SU-DHL-6 (cell line): ENCODE measurements around the gene TDG.

Experiments used
- H2AFZ ChIP-seq: fragments of 200-600 bp; sonication (generic); 2 replicates; pipeline ENCODE4 v1.6.1; 2014; ENCODE audit warnings: low read depth, mild to moderate bottlenecking, moderate library complexity, mixed read lengths, antibody characterized with exemption, low read length; ENCODE audit not compliant: severe bottlenecking
- H3F3A ChIP-seq: fragments of 200-600 bp; shearing (Covaris generic); 2 replicates; pipeline ENCODE4 v1.6.0; 2016; ENCODE audit warnings: antibody characterized with exemption, mild to moderate bottlenecking; ENCODE audit not compliant: insufficient read depth
- H3K27ac ChIP-seq: fragments of 200-600 bp; sonication (generic); 2 replicates; pipeline ENCODE4 v1.5.1; 2016; ENCODE audit warnings: low read depth, mild to moderate bottlenecking, low read length, moderate library complexity, mixed read lengths
- H3K27me3 ChIP-seq: fragments of 200-600 bp; sonication (generic), shearing (Covaris generic); 2 replicates; pipeline ENCODE4 v1.6.0; 2014; ENCODE audit warnings: mild to moderate bottlenecking, low read length
- H3K36me3 ChIP-seq: fragments of 200-600 bp; sonication (generic); 2 replicates; pipeline ENCODE4 v1.6.1; 2014; ENCODE audit warnings: mild to moderate bottlenecking, low read length, mixed read lengths
- H3K4me2 ChIP-seq: fragments of 300-600, 200-600 bp; shearing (Covaris generic), sonication (generic); 2 replicates; pipeline ENCODE4 v1.6.0; 2014; ENCODE audit warnings: low read length, low read depth, mild to moderate bottlenecking; ENCODE audit not compliant: poor library complexity, severe bottlenecking
- H3K4me3 ChIP-seq: fragments of 200-600 bp; sonication (generic); 2 replicates; pipeline ENCODE4 v1.5.1; 2014; ENCODE audit warnings: antibody characterized with exemption, low read length, mild to moderate bottlenecking, mixed read lengths; ENCODE audit not compliant: insufficient read depth, poor library complexity, severe bottlenecking
- H3K79me2 ChIP-seq: fragments of 200-600 bp; sonication (generic); 2 replicates; pipeline ENCODE4 v1.6.1; 2014; ENCODE audit warnings: mild to moderate bottlenecking, low read length, moderate library complexity; ENCODE audit not compliant: insufficient read depth
- H3K9ac ChIP-seq: fragments of 200-600 bp; sonication (generic); 2 replicates; pipeline ENCODE4 v1.7.0; 2014; ENCODE audit warnings: mild to moderate bottlenecking, low read length
- H3K9me2 ChIP-seq: fragments of 200-600 bp; sonication (generic); replicated peaks from 2 replicates; pipeline ENCODE4 v1.6.1; 2014; ENCODE audit warnings: low read length; ENCODE audit not compliant: insufficient read depth
- H3K9me3 ChIP-seq: fragments of 200-600 bp; sonication (generic); 2 replicates; pipeline ENCODE4 v1.6.1; 2014; ENCODE audit warnings: low read length, mixed read lengths; ENCODE audit not compliant: insufficient read depth
- H4K20me1 ChIP-seq: fragments of 200-600 bp; sonication (generic); 2 replicates; pipeline ENCODE4 v1.6.1; 2014; ENCODE audit warnings: low read depth, mild to moderate bottlenecking, antibody characterized with exemption, low read length, moderate library complexity, mixed read lengths
- CTCF ChIP-seq: fragments of 200-600 bp; sonication (generic); IDR thresholded peaks from one replicate; pipeline ENCODE4 v1.5.1; 2017; ENCODE audit warnings: antibody characterized with exemption, mild to moderate bottlenecking, low read length, moderate library complexity; ENCODE audit not compliant: insufficient read depth, poor library complexity, severe bottlenecking
- EZH2phosphoT487 ChIP-seq: fragments of 200-600 bp; sonication (generic), shearing (Covaris generic); conservative IDR thresholded peaks from 2 replicates; pipeline ENCODE4 v1.6.1; 2018; ENCODE audit warnings: mild to moderate bottlenecking, antibody characterized with exemption, low read length, moderate library complexity, mixed read lengths

TDG gene

DNA sequence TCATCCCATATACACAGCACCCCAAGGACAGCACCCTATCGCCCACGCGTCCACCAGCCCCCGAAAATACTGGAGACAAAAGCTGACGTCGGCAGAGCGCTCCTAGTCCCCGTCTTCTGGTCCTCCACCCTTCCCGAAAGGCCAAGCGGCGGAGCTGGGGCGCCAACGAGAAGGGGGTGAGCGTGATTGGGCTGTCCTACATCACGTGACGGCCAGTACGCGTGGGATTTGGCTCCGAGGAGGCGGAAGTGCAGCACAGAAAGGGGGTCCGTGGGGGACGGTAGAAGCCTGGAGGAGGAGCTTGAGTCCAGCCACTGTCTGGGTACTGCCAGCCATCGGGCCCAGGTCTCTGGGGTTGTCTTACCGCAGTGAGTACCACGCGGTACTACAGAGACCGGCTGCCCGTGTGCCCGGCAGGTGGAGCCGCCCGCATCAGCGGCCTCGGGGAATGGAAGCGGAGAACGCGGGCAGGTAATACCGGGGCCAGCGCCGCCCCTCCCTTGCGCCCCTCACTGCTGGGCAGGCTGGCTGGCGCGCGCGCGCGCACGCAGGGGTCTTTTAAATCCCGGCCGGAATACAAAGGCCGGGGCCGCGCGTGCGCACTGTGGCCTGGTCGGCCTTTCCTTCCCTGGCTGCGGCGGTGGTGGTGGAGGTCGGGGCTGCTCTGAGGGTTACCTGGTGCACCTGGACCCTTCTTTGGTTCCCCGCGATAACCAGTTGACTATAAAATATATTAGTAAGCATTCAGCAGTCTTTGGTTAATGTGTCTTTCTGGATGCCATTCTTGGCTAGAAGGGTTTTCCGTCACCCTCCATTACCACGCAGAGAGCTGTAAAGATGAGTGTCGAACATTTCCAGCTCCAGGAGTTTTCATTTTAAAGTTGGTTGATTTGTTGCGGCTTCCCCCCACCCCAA lies at the start of gene TDG:
TSS of gene TDG (plus strand) at position 283 of the 915 bp plus-strand sequence. CDS start at position 449, 166 bp downstream.
- Histone ChIP-seq H4K20me1 (peaks cover 2% of the 10 kb centered on the region; the same call in 1 of the 2 replicates), H3F3A (0 out of 2 replicates have a peak, but pooled peaks cover 3% of the 10 kb centered on the region), H3K9ac (peak within 1 kb of the TSS; percentile 93), H2AFZ (peak within 1 kb of the TSS; percentile 79), H3K4me3 (peak within 1 kb of the TSS; percentile 96), H3K27ac (peak within 1 kb of the TSS; percentile 77), H3K9me3 (no peaks in the 10 kb centered on the region), H3K79me2 (peaks cover 66% of the 10 kb centered on the region), H3K9me2 (no peaks in the 10 kb centered on the region), H3K4me2 (peak within 1 kb of the TSS; percentile 90), H3K27me3 (no peaks in the 10 kb centered on the region), H3K36me3 (0 out of 2 replicates have a peak, but pooled peaks cover 3% of the 10 kb centered on the region)
- TF ChIP-seq CTCF (no peak), EZH2phosphoT487 (no peak)

GRCh38 chr12:103917873-103918272 lies 47.8 kb upstream of the TDG start:
- TF ChIP-seq CTCF (no peak), EZH2phosphoT487 (no peak)
- no peaks in the 10 kb centered on the region for H3K79me2 ChIP-seq
- no peak overlapping the region for H2AFZ ChIP-seq
- no peak overlapping the region for H3K4me2 ChIP-seq
- H3K36me3 ChIP-seq = no peaks in the 10 kb centered on the region
- H4K20me1 ChIP-seq = no peaks in the 10 kb centered on the region
- no peak overlapping the region for H3K27ac ChIP-seq
- no peaks in the 10 kb centered on the region for H3K27me3 ChIP-seq
- H3K4me3 ChIP-seq = no peak overlapping the region
- H3K9me3 ChIP-seq = no peaks in the 10 kb centered on the region
- H3K9ac ChIP-seq = no peak overlapping the region
- no peaks in the 10 kb centered on the region for H3F3A ChIP-seq
- no peaks in the 10 kb centered on the region for H3K9me2 ChIP-seq

GRCh38 chr12:103924761-103925641 lies 40.7 kb upstream of the TDG start:
- Histone ChIP-seq H3K9me3 (no peaks in the 10 kb centered on the region), H3K4me2 (no peak overlapping the region), H3K9me2 (no peaks in the 10 kb centered on the region), H3F3A (peaks cover 15% of the 10 kb centered on the region), H3K27me3 (no peaks in the 10 kb centered on the region), H4K20me1 (0 out of 2 replicates have a peak, but pooled peaks cover 5% of the 10 kb centered on the region), H3K79me2 (no peaks in the 10 kb centered on the region), H3K27ac (no peak overlapping the region), H3K9ac (no peak overlapping the region), H2AFZ (no peak overlapping the region), H3K36me3 (no peaks in the 10 kb centered on the region), H3K4me3 (no peak overlapping the region)
- TF ChIP-seq CTCF (no peak), EZH2phosphoT487 (no peak)
